Measurements from ENCODE around the gene SHF.

The SHF gene

DNA sequence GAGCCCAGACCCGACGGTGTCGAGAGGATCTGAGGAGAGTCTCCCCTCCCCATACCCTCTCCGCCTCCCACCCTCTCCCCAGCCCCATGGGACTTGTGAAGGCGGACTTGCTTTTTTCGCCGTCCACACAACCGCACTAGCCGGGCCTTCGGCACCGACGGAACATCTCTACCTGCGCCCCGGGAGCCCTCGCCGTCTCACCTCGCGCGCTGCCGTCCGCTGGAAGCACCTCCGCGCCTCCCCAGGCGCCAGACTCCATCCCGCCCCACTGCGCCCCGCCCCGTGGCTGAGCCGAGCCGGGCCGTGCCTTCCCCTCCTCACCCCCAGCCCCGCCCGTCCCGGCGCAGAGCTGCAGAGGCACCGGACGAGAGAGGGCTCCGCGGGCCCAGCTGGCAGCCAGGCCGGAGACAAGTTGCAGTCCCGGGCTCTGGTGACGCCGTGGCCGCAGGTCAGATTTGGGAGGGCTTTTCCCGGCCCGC, 58.1 kb downstream of the SHF start, which contains the start of the genes DUOX1 and DUOXA1:
DUOX1 (plus strand) TSS at position 344 of the 479 bp plus-strand sequence. CDS start 1,973 bp downstream, outside the sequence.
DUOXA1 (minus strand) TSS at position 229 of the 479 bp plus-strand sequence. CDS start 6,865 bp downstream, outside the sequence.
- Histone ChIP-seq H3K27ac (no peak within 1 kb of the TSS), H3K9me3 (ENCODE audit: severe bottlenecking) (no peaks in the 10 kb centered on the region), H3K36me3 (no peaks in the 10 kb centered on the region), H3K27me3 (ENCODE audit: insufficient read depth, low read depth, severe bottlenecking) (no peaks in the 10 kb centered on the region), H3K4me3 (ENCODE audit: low read depth, low read length) (no peak within 1 kb of the TSS)
- DNase-seq: no peak
- TF ChIP-seq, protein P1, sequence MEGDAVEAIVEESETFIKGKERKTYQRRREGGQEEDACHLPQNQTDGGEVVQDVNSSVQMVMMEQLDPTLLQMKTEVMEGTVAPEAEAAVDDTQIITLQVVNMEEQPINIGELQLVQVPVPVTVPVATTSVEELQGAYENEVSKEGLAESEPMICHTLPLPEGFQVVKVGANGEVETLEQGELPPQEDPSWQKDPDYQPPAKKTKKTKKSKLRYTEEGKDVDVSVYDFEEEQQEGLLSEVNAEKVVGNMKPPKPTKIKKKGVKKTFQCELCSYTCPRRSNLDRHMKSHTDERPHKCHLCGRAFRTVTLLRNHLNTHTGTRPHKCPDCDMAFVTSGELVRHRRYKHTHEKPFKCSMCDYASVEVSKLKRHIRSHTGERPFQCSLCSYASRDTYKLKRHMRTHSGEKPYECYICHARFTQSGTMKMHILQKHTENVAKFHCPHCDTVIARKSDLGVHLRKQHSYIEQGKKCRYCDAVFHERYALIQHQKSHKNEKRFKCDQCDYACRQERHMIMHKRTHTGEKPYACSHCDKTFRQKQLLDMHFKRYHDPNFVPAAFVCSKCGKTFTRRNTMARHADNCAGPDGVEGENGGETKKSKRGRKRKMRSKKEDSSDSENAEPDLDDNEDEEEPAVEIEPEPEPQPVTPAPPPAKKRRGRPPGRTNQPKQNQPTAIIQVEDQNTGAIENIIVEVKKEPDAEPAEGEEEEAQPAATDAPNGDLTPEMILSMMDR (IDR thresholded peaks at IDR 0.05; ENCODE audit: low read depth, low read length): no peak

DNA sequence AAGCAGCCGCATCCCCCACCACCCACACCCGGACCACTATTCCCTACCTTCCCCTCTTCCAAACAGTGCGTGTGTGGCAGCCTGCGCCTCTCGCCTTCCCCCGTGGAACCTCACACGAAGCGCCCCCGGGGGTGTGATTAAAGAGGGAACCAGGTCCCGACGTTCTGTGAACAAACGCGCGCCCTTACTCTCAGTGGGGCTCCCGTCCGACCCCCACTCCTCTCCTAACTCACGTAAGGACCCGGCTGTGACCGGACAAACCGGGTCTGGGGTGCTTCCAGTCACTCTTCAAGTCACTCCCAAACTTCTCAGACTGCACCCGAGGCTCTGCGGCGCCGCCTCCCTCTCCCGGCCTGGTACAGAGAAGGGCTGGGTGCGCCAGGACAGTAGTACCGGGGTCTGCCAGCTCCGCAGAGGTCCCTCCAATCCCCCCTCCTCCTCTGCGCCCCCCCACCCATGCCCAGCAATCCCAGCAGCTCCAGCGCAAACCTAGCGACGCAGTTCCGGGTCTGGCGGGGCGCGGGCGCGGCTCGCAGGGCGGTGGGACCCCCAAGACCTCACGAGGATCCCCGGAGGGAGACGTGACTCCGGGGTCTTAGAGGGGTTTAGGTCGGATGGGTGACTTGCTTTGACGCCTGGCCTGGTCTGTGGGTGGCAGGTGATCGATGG, 58.7 kb downstream of the SHF start:
- Histone ChIP-seq H3K27ac (no peak overlapping the region), H3K36me3 (no peaks in the 10 kb centered on the region), H3K9me3 (ENCODE audit: severe bottlenecking) (no peaks in the 10 kb centered on the region), H3K27me3 (ENCODE audit: insufficient read depth, low read depth, severe bottlenecking) (no peaks in the 10 kb centered on the region), H3K4me3 (ENCODE audit: low read depth, low read length) (no peak overlapping the region)
- TF ChIP-seq, protein P1 (IDR thresholded peaks at IDR 0.05; ENCODE audit: low read depth, low read length): no peak
- no peak for DNase-seq

- Histone ChIP-seq H3K9me3 (ENCODE audit: severe bottlenecking) (no peaks in the 10 kb centered on the region), H3K27me3 (ENCODE audit: insufficient read depth, low read depth, severe bottlenecking) (no peaks in the 10 kb centered on the region)
- peak; percentile 53 for DNase-seq
These were observed 61.1 kb downstream of the SHF start for GRCh38 chr15:45126535-45127158.

GRCh38 chr15:45123397-45123796, 64.4 kb downstream of the SHF start:
- Histone ChIP-seq H3K36me3 (no peaks in the 10 kb centered on the region), H3K27ac (no peak overlapping the region), H3K9me3 (ENCODE audit: severe bottlenecking) (no peaks in the 10 kb centered on the region), H3K4me3 (ENCODE audit: low read depth, low read length) (no peak overlapping the region), H3K27me3 (ENCODE audit: insufficient read depth, low read depth, severe bottlenecking) (no peaks in the 10 kb centered on the region)
- DNase-seq: no peak
- TF ChIP-seq, protein P1 (IDR thresholded peaks at IDR 0.05; ENCODE audit: low read depth, low read length): no peak

More at GRCh38 chr15:45126535-45127158, 61.1 kb downstream of the SHF start:
- Histone ChIP-seq H3K27ac (no peak overlapping the region), H3K36me3 (no peaks in the 10 kb centered on the region), H3K4me3 (ENCODE audit: low read depth, low read length) (no peak overlapping the region)
- TF ChIP-seq, protein P1 (IDR thresholded peaks at IDR 0.05; ENCODE audit: low read depth, low read length): peak; percentile 56

DNA sequence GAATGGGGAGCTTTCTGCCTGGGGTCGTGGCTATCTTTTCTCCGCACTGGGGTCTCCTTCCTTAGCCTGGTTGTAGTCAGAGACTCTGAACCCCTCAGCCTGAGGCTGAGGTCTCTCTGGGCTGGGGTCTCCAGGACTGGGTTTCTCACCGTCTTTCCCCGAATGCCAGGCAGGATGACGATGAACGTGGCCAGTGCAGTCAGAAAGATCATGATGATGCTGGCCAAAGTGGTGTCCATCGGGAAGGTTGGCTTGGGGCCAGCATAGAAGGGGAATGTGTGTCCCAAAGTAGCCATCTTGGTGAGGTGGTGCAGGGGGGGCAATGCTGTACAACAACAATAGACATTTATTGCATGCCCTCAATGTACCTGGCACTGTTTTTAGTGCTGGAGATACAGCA, 65.0 kb downstream of the SHF start:
- no peak overlapping the region for H3K4me3 ChIP-seq (ENCODE audit: low read depth, low read length)
- TF ChIP-seq, protein P1 (IDR thresholded peaks at IDR 0.05; ENCODE audit: low read depth, low read length): no peak
- no peaks in the 10 kb centered on the region for H3K9me3 ChIP-seq (ENCODE audit: severe bottlenecking)
- H3K36me3 ChIP-seq: no peaks in the 10 kb centered on the region
- no peaks in the 10 kb centered on the region for H3K27me3 ChIP-seq (ENCODE audit: insufficient read depth, low read depth, severe bottlenecking)
- no peak for DNase-seq
- no peak overlapping the region for H3K27ac ChIP-seq
